Hepatic stellate cell (primary cell): ENCODE data around the gene GRID2.

Experiments
- DNase-seq: peaks from one replicate; pipeline ENCODE4 v3.0.0; 2011; ENCODE audit warnings: low spot score

The GRID2 gene

GRCh38 chr4:93084599-93085305, 781.0 kb downstream of the GRID2 start:
- no peak for DNase-seq

GRCh38 chr4:93086356-93086755, 782.6 kb downstream of the GRID2 start:
- no peak for DNase-seq

DNA sequence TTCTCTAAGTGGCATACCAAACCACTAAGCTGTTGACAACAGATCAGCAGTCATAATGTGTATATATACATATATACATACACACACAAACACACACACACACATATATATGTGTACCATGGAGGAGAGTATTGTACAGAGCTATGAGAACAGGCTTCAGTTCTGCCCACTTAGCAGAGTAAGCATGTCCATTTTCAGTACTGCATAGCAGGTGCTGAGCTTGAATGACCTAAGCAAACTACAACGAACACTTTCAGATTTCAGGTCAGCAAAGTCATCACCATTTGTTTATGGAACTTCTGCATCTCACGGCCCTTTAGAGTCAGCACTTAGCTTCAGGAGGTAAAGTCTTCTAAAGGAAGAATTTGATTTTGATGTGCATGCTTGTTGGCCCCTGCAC, 789.0 kb downstream of the GRID2 start:
- DNase-seq = no peak

DNA sequence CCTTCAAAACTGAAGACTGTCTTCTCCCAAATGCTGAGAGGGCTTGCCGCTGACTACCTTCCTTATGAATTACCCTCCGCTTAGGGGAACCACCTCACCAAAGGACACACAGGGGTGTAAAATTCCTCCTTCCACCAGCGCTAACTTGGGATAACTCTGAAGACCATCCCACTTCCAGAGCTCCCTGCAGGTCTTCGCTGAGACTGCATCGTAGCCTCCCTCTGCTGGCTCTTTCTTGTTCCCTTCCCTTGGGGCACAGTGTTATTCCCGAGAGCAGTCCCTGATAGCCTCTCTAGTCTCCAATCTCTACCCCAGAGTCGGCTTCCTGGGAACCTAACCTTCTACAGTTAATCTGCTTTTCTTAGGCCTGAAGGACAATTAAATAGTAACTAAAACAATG, 799.3 kb downstream of the GRID2 start:
- DNase-seq = no peak

DNA sequence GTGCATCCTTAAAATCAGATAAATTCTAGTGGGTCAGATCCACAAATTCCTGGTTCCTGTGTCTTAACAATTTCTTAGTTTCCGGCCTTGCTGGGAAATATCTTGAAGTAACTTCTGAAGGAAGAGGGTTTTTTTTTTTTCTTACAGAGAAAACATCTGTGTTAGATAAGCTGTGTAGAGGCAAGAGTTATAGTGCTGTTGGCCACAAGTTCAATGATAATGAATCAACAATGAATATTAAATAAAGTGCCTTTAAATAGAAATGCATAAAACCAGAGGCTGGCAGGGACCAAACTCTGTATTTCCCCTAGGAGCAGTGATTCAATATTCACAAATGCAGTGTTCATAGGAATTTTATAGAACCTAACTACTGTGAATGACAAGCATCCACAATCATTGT, 812.9 kb downstream of the GRID2 start:
- no peak for DNase-seq

DNA sequence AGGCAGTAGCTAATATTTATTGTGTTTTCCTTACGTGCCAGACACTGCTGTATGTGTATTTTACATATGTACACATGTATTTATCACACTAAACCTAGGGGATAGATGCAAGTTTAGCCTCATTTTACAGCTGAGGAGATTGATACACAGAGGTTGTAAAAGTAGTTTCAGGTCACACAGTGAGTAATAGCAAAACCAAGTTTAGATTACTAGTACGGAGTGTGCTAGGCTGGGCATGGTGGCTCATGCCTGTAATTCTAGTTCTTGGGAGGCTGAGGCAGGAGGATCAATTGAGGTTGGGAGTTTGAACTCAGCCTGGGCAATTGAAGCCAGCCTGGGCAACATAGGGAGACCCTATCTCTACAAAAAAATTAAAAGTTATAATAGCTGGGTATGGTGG, 823.7 kb downstream of the GRID2 start:
- no peak for DNase-seq

GRCh38 chr4:93132631-93133030, 828.9 kb downstream of the GRID2 start:
- no peak for DNase-seq

DNA sequence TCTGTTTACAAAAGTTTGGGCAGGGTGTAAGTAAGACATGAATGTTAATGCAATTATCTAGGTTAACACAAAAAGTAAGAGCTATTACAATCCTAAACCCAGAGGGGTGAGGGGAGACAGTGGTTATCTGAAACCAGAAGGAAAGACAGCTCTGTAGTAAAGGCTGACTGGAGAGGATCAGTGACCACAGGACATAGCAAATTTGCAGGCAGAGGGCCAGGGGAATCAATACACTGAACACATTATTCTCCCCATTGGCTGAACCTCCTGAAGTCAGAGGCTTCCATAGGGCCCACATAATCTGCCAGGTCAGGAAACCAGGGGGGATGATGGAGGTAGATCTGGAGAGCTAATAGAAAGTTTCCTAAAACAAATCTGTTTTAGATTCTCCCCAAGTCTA, 835.4 kb downstream of the GRID2 start:
- no peak for DNase-seq

DNA sequence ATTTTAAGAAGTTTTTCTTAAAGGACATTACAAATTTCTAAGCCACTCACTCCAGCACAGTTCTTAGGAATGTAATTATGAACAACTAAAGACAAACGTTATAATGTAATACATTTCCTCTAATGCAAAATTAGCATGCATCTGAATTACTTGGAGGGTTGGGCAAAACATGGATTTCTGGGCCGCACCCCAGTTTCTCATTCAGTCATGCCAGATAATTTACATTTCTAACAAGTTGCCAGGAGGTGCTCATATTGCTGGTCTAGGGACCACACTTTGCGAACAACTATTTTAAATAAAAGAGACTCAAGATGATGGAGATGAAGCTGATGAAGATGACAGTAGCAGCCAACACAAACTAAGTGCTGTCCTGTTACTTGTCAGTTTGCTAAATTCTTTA, 840.1 kb downstream of the GRID2 start:
- DNase-seq = no peak

GRCh38 chr4:93144644-93145043, 840.9 kb downstream of the GRID2 start:
- DNase-seq = no peak

- no peak for DNase-seq
Observed at GRCh38 chr4:93147524-93148212, 843.9 kb downstream of the GRID2 start.

DNA sequence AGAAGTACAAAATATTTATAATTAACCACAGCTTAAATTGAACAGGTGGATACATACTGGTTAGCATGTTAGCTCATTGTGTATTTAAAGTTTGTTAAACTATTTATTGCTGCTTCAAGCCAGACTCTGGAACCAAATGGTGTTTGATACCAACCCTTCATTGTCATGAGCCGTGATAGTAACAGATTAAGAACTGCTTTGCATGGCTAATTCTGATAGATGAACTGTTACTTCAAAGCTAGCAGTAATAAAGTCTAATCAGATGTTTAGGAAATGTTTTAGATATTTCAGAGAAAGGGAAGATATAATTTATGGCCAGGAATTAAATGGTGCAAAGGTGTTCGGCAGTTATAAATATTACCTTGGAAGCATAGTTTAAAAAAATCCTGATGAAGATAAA, 848.7 kb downstream of the GRID2 start:
- DNase-seq = no peak

GRCh38 chr4:93157986-93158385, 854.2 kb downstream of the GRID2 start:
- DNase-seq = no peak

- DNase-seq = no peak
Observed at GRCh38 chr4:93168053-93168452, 864.3 kb downstream of the GRID2 start.

DNA sequence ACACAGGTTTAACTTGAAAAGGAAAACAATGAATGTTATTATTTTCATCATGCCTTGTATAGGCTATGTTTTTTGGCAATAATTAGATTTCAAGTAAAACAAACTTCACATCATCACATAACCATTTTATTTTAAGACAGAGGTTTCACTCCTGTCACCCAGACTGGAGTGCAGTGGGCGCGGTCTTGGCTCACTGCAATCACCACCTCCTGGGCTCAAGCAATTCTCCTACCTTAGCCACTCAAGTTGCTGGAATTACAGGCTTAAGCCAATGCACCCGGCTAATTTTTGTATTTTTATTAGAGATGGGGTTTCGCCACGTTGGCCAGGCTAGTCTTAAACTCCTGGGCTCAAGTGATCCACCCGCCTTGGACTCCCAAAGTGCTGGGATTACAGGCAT, 866.2 kb downstream of the GRID2 start:
- DNase-seq = no peak

DNA sequence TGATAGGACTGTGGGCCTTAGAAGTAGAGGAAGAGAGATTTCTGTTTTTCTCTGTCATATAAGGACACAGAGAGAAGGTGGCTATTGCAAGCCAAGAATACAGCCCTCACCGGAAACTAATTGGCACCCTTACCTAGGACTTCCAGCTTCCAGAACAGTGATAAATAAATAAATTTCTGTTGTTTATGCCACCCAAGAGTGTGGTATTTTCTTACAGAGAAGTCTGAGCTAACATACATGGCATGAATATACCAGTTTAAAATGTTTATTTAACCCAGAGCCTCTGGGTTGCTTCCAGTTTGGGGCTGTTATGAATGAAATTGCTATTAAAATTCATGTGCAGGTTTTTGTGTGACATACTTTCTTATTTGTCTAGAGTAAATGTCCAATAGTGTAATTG, 870.8 kb downstream of the GRID2 start:
- no peak for DNase-seq

DNA sequence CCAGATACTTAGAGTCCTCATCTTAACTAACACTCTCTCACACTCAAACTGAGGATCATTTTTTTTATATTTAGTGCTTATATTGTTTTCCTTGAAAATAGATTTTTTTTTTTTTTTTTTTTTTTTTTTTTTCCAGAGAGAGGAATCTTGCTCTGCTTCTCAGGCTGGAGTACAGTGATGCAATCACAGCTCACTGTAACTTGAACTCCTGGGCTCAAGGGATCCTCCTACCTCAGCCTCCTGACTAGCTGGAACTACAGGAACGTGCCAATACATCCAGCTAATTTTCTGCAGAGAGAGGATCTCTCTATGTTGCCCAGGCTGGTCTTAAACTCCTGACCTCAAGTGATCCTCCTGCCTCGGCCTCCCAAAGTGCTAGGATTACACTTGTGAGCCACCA, 874.5 kb downstream of the GRID2 start:
- DNase-seq = no peak

- DNase-seq = no peak
Observed at GRCh38 chr4:93179044-93179443, 875.3 kb downstream of the GRID2 start.

DNA sequence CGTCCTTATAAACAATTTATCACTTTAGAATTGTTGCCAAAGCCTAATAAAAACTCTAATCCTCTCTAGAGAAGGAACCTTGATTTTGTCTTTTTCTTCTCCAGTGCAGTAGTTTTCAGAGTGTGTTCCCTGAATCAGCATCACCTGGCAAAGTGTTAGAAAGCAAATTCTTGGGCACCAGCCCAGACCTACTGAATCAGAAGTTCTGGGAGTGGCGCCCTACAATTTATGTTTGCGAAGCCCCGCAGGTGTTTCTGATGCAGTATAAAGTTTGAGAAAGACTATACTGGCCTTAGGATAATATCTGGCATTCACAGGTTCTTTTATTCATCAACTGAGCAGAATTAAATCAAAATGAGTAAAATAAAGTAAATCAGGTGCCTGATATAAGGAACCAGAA, 879.0 kb downstream of the GRID2 start:
- no peak for DNase-seq

GRCh38 chr4:93183576-93183975, 879.8 kb downstream of the GRID2 start:
- DNase-seq = no peak

DNA sequence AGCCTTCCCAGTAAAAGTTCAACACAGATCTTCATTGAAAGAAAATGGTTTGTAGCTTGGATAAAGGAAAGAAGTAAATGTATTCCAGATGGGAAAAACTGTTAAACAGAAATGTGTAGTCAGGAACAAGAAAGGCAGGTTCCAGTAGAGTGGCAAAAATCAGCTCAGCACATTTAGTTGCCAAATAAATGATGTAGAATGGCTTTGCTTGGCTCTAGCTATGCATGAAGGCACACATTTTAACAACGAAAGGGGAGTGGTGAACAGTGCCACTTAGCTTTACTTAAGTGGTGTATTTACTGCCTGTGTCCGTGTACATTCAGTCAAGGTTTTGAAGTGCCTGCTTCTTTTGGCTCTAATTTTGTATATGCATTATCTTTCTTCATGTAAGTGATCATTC, 880.3 kb downstream of the GRID2 start:
- no peak for DNase-seq

- no peak for DNase-seq
Observed at GRCh38 chr4:93186846-93187245, 883.1 kb downstream of the GRID2 start.

GRCh38 chr4:93187466-93187865, 883.7 kb downstream of the GRID2 start:
- no peak for DNase-seq

DNA sequence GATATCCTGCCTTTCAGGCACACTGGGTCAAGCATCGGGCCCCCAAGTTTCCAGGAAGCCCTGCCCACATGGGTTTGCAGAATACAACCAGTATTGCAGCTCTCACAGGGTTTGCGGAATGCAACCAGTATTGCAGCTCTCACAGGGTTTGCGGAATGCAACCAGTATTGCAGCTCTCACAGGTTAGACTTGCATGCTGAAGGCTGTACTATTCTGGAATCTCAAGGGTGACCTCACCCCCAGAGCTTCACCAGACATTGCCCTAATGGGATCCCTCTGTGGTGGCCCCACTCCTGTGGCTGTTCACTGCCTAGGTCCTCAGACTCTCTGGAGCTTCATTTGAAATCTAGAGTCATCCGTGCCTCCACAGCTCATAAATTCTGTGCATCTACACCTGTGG, 884.1 kb downstream of the GRID2 start:
- DNase-seq = no peak
